ENCODE results near the gene PRAMEF12.
"Not testable (repeated sequence)": the region's sequence is repeated elsewhere in the genome, so short reads cannot be mapped to it uniquely, and the experiment has no call there.

The PRAMEF12 gene

GRCh38 chr1:12770620-12771019, 2.9 kb upstream of the PRAMEF12 start:
- no peak for DNase-seq (ENCODE audit: low read depth, low spot score)

DNA sequence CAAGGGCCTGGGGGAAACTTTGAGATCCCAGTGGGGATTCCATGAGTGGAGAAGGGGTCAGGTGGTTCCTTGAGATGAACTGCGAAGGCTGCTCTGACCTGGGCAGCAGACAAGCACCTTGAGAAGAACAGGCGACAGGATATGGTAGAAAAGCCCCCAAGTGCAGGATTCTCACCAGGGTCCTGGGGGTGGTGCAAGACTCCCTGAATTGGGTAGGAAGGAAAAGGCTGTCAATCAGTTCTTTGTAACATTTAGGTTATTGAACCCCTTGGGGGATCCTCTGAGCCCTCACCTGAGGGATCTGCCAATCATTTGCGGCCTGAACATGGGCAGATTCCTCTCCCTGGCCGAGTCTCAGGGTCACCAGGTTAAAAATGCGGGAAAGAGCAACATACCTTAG, 2.4 kb upstream of the PRAMEF12 start:
- no peak for DNase-seq (ENCODE audit: low read depth, low spot score)

- no peak for DNase-seq (ENCODE audit: low read depth, low spot score)
Observed at GRCh38 chr1:12772520-12772919, 1.0 kb upstream of the PRAMEF12 start.

- DNase-seq (ENCODE audit: low read depth, low spot score), result no peak
Observed at GRCh38 chr1:12774801-12775345, 1.3 kb downstream of the PRAMEF12 start.

DNA sequence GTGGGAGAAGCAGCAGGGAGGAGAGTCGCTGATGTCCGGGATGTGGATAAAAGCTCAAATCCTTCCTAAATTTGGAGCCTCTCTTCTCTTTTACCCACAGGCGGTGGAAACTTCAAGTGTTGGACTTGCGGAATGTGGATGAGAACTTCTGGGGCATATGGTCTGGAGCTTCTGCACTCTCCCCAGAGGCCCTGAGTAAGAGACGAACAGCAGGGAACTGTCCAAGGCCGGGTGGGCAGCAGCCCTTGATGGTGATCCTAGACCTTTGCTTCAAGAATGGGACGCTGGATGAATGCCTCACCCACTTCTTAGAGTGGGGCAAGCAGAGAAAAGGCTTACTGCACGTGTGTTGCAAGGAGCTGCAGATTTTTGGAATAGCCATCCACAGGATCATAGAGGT, 1.9 kb downstream of the PRAMEF12 start:
- DNase-seq (ENCODE audit: low read depth, low spot score), result no peak

- DNase-seq (ENCODE audit: low read depth, low spot score), result no peak
Observed at GRCh38 chr1:12776801-12777557, 3.4 kb downstream of the PRAMEF12 start.

DNA sequence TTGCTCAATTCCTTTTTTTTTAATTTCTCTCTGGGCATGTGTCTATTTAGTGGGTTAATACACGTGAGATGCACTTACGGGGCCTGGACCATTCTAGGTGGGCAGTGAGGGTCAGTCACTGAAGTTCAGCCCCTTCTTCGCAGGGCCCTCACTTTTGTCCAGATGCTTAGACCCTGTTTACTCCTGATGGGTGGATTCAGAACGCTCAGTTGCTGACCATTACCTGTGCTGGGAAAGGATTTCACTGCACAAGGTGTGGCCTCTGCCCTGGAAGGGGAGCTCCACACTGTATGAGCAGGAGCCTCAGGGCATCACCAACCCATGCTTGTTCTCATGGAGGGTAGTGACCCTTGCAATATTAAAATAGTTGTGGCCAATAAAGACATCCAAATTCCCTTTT, 4.5 kb downstream of the PRAMEF12 start:
- no peak for DNase-seq (ENCODE audit: low read depth, low spot score)

DNA sequence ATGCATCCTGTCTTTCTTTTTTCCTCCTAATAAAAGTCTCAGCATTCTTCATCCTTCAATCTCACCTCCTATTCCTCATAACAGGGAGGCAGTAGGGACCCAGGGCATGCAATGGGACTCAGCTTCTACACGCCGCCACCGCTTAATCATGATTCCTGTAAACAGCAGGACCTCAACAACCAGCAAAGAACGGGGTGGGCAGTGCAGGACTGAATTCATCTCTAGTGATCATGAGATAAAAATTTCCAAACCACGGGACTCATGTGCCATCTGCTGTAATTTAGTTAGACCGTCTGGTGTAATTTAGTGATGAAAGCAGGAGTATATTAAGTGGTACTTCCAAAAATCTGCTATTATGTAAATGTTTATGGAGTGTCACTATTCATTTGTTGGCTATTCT, 5.4 kb downstream of the PRAMEF12 start:
- DNase-seq (ENCODE audit: low read depth, low spot score), result no peak

DNA sequence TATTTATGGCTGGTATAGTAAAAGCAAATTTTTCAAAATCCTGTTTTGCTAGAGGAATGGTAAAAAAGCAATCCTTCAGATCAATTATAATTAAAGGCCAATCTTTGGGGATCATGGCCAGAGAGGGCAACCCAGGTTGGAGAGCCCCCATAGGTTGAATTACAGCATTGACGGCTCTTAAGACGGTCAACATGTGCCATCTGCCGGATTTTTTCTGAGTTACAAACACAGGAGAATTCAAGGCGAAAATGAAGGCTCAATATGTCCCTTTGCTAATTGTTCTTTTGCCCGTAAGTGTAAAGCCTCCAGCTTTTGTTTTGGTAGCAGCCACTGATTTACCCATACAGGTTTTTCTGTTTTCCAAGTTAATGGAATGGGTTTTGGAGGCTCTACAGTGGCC, 8.0 kb downstream of the PRAMEF12 start:
- not testable (repeated sequence) for DNase-seq (ENCODE audit: low read depth, low spot score)

DNA sequence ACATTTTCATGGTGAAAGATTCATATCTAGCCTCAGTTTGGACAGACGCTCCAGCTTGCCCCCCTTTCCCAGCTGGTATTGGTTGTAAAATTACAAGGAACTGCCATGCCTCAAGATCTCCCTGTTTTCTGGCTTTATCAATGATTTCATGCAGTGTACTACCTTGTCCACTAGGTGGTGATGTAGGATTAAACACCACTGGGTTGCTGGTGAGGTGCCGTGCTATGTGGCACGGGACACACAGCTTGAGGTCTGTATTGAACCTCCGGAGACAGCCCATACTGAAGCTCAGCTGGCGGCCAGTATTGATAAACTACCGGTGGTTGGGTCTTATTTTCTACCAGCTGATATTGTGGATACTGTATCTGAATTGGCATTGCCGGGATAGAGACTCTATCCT, 10.2 kb downstream of the PRAMEF12 start:
- not testable (repeated sequence) for DNase-seq (ENCODE audit: low read depth, low spot score)

GRCh38 chr1:12784729-12785128, 11.2 kb downstream of the PRAMEF12 start:
- DNase-seq (ENCODE audit: low read depth, low spot score), result not testable (repeated sequence)

- DNase-seq (ENCODE audit: low read depth, low spot score), result not testable (repeated sequence)
Observed at GRCh38 chr1:12791097-12791496, 17.6 kb downstream of the PRAMEF12 start, which contains the start of gene PRAMEF1. TSS of gene PRAMEF1 (plus strand) at chr1:12791397. CDS start at chr1:12793228, 1,831 bp downstream.

GRCh38 chr1:12798911-12799310, 25.4 kb downstream of the PRAMEF12 start:
- no peak for DNase-seq (ENCODE audit: low read depth, low spot score)

- no peak for DNase-seq (ENCODE audit: low read depth, low spot score)
Observed at GRCh38 chr1:12799730-12800129, 26.2 kb downstream of the PRAMEF12 start.

- DNase-seq (ENCODE audit: low read depth, low spot score), result no peak
Observed at GRCh38 chr1:12809933-12810332, 36.4 kb downstream of the PRAMEF12 start.

GRCh38 chr1:12810691-12811408, 37.3 kb downstream of the PRAMEF12 start:
- DNase-seq (ENCODE audit: low read depth, low spot score), result no peak

GRCh38 chr1:12811409-12811784, 37.9 kb downstream of the PRAMEF12 start:
- no peak for DNase-seq (ENCODE audit: low read depth, low spot score)

GRCh38 chr1:12819061-12819460, 45.5 kb downstream of the PRAMEF12 start:
- DNase-seq (ENCODE audit: low read depth, low spot score), result not testable (repeated sequence)

Measured in iPS DF 19.7 (cell line).